ENCODE results near the gene PIN4.

DNA sequence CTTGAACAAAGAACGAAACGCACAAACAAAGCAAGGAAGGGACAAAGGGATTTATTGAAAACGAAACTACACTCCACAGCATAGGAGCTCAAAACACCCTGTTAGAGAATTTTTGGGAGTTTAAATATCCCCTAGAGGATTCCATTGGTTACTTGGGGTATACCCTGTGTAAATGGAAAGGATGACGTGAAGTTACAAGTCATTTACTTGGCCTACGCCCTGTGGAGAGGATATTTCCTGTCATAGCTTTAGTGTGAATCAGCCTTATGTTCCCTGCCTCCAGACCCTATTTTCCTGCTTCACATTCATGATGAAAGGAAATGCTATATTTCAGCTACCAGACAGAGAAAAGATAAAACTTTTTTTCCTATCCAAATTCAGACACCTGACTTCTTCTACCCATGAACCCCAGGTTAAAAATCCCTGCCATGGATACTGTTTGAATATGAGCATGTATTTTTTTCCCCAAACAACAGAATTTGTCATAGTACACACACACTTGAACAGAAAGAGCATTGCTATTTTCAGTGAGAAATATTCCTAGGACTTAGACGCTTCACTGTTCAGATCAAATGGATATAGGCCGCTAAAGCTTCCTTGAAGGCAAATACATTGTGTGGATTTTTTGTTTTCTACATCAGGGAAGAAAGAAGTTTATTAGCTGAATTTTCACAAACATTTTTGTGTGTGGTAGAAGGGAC lies 20.4 kb downstream of the PIN4 start:
- TF ChIP-seq, protein P1, sequence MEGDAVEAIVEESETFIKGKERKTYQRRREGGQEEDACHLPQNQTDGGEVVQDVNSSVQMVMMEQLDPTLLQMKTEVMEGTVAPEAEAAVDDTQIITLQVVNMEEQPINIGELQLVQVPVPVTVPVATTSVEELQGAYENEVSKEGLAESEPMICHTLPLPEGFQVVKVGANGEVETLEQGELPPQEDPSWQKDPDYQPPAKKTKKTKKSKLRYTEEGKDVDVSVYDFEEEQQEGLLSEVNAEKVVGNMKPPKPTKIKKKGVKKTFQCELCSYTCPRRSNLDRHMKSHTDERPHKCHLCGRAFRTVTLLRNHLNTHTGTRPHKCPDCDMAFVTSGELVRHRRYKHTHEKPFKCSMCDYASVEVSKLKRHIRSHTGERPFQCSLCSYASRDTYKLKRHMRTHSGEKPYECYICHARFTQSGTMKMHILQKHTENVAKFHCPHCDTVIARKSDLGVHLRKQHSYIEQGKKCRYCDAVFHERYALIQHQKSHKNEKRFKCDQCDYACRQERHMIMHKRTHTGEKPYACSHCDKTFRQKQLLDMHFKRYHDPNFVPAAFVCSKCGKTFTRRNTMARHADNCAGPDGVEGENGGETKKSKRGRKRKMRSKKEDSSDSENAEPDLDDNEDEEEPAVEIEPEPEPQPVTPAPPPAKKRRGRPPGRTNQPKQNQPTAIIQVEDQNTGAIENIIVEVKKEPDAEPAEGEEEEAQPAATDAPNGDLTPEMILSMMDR (IDR thresholded peaks at IDR 0.05; ENCODE audit: extremely low read depth in 1 of 2, insufficient read depth in 1 of 2, low read depth in 1 of 2, low read length in 2 of 2): no peak
- TF ChIP-seq FOS (IDR thresholded peaks at IDR 0.05; ENCODE audit: borderline replicate concordance, insufficient read depth, low read length) (peak; percentile 34), POLR2AphosphoS5 (IDR thresholded peaks at IDR 0.05; ENCODE audit: insufficient read depth, low read depth, low read length) (no peak), POLR2A (IDR thresholded peaks at IDR 0.05; ENCODE audit: low read depth, low read length) (no peak), EZH2 (IDR thresholded peaks at IDR 0.05; ENCODE audit: borderline replicate concordance, low read depth, low read length, severe bottlenecking) (no peak)
- TF ChIP-seq, protein P2, sequence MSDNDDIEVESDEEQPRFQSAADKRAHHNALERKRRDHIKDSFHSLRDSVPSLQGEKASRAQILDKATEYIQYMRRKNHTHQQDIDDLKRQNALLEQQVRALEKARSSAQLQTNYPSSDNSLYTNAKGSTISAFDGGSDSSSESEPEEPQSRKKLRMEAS (IDR thresholded peaks at IDR 0.05; ENCODE audit: insufficient read depth, insufficient read length): no peak

All from endothelial cell of umbilical vein (primary cell).